ENCODE results near the gene ROMO1. TPM values are rescaled to one million over a fixed set of nuclear protein-coding genes. Genes with fewer than 3 reads are reported as not detected.

ROMO1 gene
- total RNA-seq, 4 donors from 2014 or later = 154 to 259 (median 192) TPM

DNA sequence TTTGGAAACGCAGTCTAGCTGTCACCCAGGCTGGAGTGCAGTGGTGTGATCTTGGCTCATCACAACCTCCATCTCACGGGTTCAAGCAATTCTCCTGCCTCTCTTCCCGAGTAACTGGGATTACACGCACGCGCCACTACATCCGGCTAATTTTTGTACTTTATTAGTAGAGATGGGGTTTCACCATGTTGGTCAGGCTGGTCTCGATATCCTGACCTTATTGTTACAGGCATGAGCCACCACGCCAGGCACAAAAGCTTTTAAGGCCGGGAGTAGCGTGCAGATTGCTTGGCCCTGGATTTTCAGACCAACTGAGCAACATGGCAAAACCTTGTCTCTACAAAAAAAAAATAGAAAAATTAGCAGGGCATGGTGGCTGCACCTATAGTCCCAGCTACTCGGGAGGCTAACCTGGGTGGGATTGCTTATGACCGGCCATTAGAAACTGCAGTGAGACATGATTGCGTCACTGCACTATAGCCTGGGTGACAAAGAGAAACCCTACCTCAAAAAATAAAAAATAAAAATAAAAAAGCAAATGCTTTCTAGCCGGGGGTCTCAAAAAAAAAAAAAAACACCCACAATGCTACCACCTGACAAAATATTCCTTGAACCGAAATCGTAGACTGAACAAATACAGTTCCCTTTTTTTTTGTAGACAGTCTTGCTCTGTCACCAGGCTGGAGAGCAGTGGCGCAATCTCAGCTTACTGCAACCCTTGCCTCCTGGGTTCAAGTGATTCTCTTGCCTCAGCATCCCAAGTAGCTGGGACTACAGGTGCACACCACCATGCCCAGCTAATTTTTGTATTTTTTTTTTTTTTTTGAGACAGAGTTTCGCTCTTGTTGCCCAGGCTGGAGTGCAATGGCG, 27.9 kb downstream of the ROMO1 start:
- no peak for TF ChIP-seq POLR2A (IDR thresholded peaks at IDR 0.05)
- TF ChIP-seq, protein P1, sequence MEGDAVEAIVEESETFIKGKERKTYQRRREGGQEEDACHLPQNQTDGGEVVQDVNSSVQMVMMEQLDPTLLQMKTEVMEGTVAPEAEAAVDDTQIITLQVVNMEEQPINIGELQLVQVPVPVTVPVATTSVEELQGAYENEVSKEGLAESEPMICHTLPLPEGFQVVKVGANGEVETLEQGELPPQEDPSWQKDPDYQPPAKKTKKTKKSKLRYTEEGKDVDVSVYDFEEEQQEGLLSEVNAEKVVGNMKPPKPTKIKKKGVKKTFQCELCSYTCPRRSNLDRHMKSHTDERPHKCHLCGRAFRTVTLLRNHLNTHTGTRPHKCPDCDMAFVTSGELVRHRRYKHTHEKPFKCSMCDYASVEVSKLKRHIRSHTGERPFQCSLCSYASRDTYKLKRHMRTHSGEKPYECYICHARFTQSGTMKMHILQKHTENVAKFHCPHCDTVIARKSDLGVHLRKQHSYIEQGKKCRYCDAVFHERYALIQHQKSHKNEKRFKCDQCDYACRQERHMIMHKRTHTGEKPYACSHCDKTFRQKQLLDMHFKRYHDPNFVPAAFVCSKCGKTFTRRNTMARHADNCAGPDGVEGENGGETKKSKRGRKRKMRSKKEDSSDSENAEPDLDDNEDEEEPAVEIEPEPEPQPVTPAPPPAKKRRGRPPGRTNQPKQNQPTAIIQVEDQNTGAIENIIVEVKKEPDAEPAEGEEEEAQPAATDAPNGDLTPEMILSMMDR (IDR thresholded peaks at IDR 0.05) = no peak
- no peaks in the 10 kb centered on the region for H3K27me3 ChIP-seq
- H3K36me3 ChIP-seq = peaks cover 0 to 98% (median 26%) of the 10 kb centered on the region in 3 donors
- no peak overlapping the region for H3K27ac ChIP-seq
- no peaks in the 10 kb centered on the region for H3K9me3 ChIP-seq
- H3K4me3 ChIP-seq = no peak overlapping the region
- DNase-seq = no peak
- peaks cover 0 to 30% (median 0%) of the 10 kb centered on the region in 4 donors for H3K4me1 ChIP-seq

DNA sequence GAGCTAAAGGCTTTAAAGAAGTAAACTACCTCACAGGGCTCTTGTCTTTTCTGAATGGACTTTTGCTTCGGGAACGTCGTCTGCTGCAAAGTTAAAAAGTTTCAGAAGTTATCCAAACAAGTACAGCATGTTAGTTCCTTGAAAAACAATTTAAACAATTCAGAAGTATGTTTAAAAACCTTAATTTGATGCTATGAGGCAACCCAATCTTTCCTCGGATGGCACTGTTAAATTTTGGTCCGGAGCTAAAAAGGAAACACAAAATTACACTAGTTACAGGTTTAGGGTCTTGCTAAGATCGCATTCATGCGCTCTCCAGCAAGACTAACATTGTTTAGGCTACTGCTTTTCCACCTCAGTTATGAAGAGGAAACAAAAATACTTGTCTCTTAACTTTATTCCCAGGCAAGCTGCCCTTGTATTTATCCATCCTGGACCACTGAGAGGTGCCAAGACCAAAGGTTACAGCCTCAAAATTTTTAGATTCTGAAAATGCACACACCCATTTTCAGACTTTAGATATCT, 30.1 kb downstream of the ROMO1 start:
- Histone ChIP-seq H3K27me3 (no peaks in the 10 kb centered on the region), H3K4me1 (peaks cover 0 to 40% (median 0%) of the 10 kb centered on the region in 4 donors), H3K36me3 (peaks cover 0 to 100% (median 17%) of the 10 kb centered on the region in 3 donors), H3K9me3 (no peaks in the 10 kb centered on the region), H3K27ac (no peak overlapping the region), H3K4me3 (no peak overlapping the region)
- no peak for TF ChIP-seq POLR2A (IDR thresholded peaks at IDR 0.05)
- TF ChIP-seq, protein P1 (IDR thresholded peaks at IDR 0.05) = no peak
- DNase-seq = no peak

DNA sequence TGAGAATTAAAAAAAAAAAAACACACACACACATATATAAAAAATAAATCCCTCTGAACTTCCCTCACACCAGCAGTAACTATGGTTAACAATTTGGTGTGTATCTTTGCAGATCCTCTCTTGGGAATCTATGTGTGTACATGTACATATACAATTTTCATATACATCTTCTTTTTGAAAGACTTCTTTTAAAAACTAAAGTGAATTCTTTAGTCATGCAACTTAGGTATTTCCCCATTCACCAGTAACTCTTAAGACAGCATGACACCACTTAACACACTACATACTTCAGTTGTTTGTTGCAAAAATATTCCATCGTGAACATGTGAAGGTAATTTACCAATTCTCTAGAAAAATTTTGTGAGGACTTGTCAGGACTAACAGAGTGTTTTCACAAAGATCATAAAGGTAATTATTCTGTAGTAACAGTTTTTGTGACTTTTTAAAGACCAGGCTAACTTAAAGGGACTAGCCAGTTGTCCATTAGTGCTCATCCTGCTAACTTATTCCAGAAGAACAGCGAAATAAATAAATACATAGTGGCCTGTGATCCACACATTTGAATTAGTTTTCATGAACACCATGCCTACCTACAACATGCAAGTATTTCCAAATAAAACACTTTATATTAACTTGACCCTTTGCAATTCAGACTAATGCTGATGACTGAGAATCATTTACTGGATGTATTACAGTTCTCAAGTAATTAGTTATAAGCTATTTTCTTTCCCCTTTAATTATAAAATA, 30.8 kb downstream of the ROMO1 start:
- peaks cover 0 to 47% (median under 1%) of the 10 kb centered on the region in 4 donors for H3K4me1 ChIP-seq
- H3K9me3 ChIP-seq = no peaks in the 10 kb centered on the region
- TF ChIP-seq, protein P1 (IDR thresholded peaks at IDR 0.05) = no peak
- no peak for TF ChIP-seq POLR2A (IDR thresholded peaks at IDR 0.05)
- DNase-seq = no peak
- no peaks in the 10 kb centered on the region for H3K27me3 ChIP-seq
- H3K36me3 ChIP-seq = peaks cover 0 to 100% (median 17%) of the 10 kb centered on the region in 3 donors
- no peak overlapping the region for H3K4me3 ChIP-seq
- no peak overlapping the region for H3K27ac ChIP-seq

DNA sequence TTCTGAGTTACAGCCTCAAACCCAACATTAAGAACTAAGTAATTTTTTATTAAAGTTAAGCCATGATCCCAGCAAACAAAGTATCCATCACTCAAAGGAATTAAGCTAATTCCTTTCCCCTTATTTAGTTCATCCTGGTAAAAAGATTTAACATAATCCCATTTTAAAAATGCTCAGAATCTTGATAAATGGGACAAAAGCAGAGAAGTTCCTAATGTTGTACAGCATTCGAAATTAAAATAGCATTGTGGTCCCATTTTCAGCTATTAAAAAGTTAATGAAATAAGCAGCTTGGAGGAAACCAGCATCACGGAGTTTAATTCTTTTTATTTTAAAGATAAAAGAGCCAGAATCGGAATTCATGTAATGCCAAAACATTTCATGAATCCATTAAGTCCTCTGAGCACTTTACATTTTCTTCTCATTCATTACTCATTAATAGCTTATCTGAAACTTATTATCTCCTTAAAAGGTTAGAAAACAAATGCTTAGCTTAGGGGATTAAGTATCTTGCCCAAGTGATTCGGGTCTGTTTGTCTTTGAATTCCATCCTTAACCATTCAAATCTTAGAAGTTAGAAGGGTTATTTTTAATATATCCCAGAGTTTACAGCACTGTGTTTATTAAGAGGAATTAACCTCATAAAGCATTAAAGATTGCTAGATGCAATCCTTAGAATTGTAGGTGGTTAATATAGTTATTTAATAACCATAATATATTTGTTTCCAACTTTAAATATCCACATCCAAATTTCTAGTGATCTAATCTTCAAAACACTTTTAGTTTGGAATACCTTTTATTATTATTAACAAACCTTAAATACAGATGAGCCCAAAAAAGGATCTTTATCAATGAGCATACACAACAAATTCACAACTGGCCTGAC, 31.6 kb downstream of the ROMO1 start:
- Histone ChIP-seq H3K36me3 (peaks cover 0 to 97% (median 16%) of the 10 kb centered on the region in 3 donors), H3K4me3 (no peak overlapping the region), H3K27ac (no peak overlapping the region), H3K27me3 (no peaks in the 10 kb centered on the region), H3K4me1 (peaks cover 0 to 52% (median 2%) of the 10 kb centered on the region in 4 donors), H3K9me3 (no peaks in the 10 kb centered on the region)
- TF ChIP-seq, protein P1 (IDR thresholded peaks at IDR 0.05) = no peak
- no peak for TF ChIP-seq POLR2A (IDR thresholded peaks at IDR 0.05)
- DNase-seq = no peak

DNA sequence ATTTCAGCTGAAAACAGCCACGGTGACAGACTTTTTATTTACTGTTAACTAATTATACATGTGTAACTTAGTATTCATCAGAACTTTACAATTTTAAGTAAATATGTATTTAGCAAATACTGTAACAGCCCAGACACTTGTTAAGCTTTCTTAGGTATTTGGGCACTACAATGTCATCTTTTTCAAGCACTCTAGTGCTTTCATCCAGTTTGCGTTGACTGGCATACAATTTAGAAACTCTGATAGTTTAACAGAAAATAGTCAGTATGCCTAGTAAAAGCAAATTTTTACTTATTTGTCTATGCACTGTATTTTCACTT, 32.2 kb downstream of the ROMO1 start:
- H3K27ac ChIP-seq = no peak overlapping the region
- H3K27me3 ChIP-seq = no peaks in the 10 kb centered on the region
- DNase-seq = no peak
- H3K4me1 ChIP-seq = peaks cover 0 to 58% (median 2%) of the 10 kb centered on the region in 4 donors
- H3K4me3 ChIP-seq = no peak overlapping the region
- TF ChIP-seq, protein P1 (IDR thresholded peaks at IDR 0.05) = no peak
- TF ChIP-seq POLR2A (IDR thresholded peaks at IDR 0.05) = no peak
- H3K9me3 ChIP-seq = no peaks in the 10 kb centered on the region
- H3K36me3 ChIP-seq = peaks cover 2 to 97% (median 12%) of the 10 kb centered on the region in 3 donors

Measured in Peyer's patch (tissue), 4 donors.